ENCODE data around the gene FAM13C. TPM values are rescaled to one million over a fixed set of nuclear protein-coding genes. Genes with fewer than 3 reads are reported as not detected.

The FAM13C gene
- total and polyA plus RNA-seq, 2 of the 4 experiments (the other 2 are of a cell fraction) = 1.6 to 2.9 TPM

DNA sequence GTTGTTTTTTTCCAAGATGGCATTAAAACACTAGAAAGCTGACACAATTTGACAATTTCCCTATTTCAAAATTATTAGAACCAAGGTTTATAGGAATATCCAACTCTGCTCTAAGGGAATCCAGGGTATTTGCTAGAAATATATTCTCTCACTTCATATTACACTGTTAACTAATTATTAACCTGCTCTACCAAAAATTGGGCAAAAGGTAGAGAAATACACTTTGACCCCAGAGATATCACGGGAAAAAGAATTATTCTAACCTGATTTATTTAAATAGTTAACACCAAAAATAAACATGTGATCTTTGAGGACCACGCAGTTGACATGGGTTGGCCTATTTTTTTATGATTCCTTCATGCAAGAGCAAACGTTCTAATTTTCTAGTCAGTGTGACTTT lies 21.6 kb upstream of the FAM13C start:
- POLR2A ChIA-PET (ENCODE audit: unreplicated experiment) = no interaction called here
- no peak for ATAC-seq (ENCODE audit: low read depth)
- Histone ChIP-seq H3K18ac (ENCODE audit: low read depth, low read length) (peak overlapping the region; percentile 100), H2BK120ac (ENCODE audit: low read depth, low read length) (peak overlapping the region; percentile 88; the same call in 1 of the 2 replicates), H3K36me3 (ENCODE audit: control insufficient read depth, insufficient read depth, low read length) (no peaks in the 10 kb centered on the region), H4K5ac (ENCODE audit: low read depth, low read length) (peak overlapping the region; percentile 89; the same call in 1 of the 2 replicates), H3K4ac (ENCODE audit: low read depth, low read length) (no peak overlapping the region), H4K20me1 (ENCODE audit: insufficient read depth, low read length) (no peaks in the 10 kb centered on the region), H3K27ac (ENCODE audit: insufficient read depth, low read length) (peak overlapping the region; percentile 75; the same call in 1 of the 2 replicates), H3K27me3 (ENCODE audit: control insufficient read depth, insufficient read depth, low read length) (no peaks in the 10 kb centered on the region), H3K56ac (ENCODE audit: extremely low read depth, insufficient read depth, low read length) (no peak overlapping the region), H3K9me1 (ENCODE audit: insufficient read depth, low read length) (no peaks in the 10 kb centered on the region; the same call in 1 of the 2 replicates), H2BK5ac (ENCODE audit: low read depth, low read length, poor library complexity, severe bottlenecking) (peak overlapping the region; percentile 94), H4K91ac (ENCODE audit: insufficient read depth, low read depth, low read length) (no peak overlapping the region), H2AFZ (replicated peaks; ENCODE audit: low read length, poor library complexity) (no peak overlapping the region), H3K9ac (ENCODE audit: low read depth, low read length) (no peak overlapping the region), H3K4me2 (ENCODE audit: low read depth, low read length) (no peak overlapping the region; the same call in 1 of the 2 replicates), H2AK5ac (ENCODE audit: low read depth, low read length) (no peak overlapping the region), H3K4me1 (ENCODE audit: control insufficient read depth, insufficient read depth, low read length) (peaks cover 12% of the 10 kb centered on the region), H3K4me3 (ENCODE audit: insufficient read depth, low read depth, low read length) (no peak overlapping the region), H3K14ac (replicated peaks; ENCODE audit: low read depth, low read length) (no peak overlapping the region), H3K9me3 (ENCODE audit: control insufficient read depth, insufficient read depth, low read length) (peaks cover 7% of the 10 kb centered on the region), H2BK20ac (ENCODE audit: low read depth, low read length) (peak overlapping the region; percentile 91; the same call in 1 of the 2 replicates), H2AK9ac (replicated peaks; ENCODE audit: low read depth, low read length, poor library complexity) (no peak overlapping the region), H3K79me1 (ENCODE audit: low read depth in 1 of 2, low read length in 2 of 2) (no peaks in the 10 kb centered on the region), H3K23ac (ENCODE audit: low read depth, low read length) (no peak overlapping the region; the same call in 1 of the 2 replicates), H2BK15ac (ENCODE audit: low read depth, low read length) (no peak overlapping the region; the same call in 2 of the 3 replicates), H4K8ac (ENCODE audit: low read depth in 2 of 2, low read length in 2 of 2) (peak overlapping the region in 1 of 2 experiments; percentile 77; a peak in 1 of 4 replicates)
- intact Hi-C loops (cut with micrococcal nuclease) (no loop called here), dilution Hi-C loops (cut with HindIII; ENCODE audit: low sequenced_read_pairs, unreplicated experiment) (no loop called here), in situ Hi-C loops (cut with MboI; ENCODE audit: low sequenced_read_pairs) (no loop called here)
- no TSS peak for BruUV-seq (replicated peaks)
- WGBS, 2 experiments (ENCODE audit: extremely low coverage in 2 of 2, insufficient read length in 1 of 2) = 93% methylated on average over 2 of the region's 3 CpGs; no CpG with 5 or more reads in 1 of the 2 experiments
- CTCF ChIA-PET = no interaction called here
- no peak for TF ChIP-seq POLR2A (IDR thresholded peaks at IDR 0.05; ENCODE audit: low read depth, low read length)
- TF ChIP-seq SMC3 (IDR thresholded peaks at IDR 0.05; ENCODE audit: low read depth, low read length) = no peak
- TF ChIP-seq, protein P1, sequence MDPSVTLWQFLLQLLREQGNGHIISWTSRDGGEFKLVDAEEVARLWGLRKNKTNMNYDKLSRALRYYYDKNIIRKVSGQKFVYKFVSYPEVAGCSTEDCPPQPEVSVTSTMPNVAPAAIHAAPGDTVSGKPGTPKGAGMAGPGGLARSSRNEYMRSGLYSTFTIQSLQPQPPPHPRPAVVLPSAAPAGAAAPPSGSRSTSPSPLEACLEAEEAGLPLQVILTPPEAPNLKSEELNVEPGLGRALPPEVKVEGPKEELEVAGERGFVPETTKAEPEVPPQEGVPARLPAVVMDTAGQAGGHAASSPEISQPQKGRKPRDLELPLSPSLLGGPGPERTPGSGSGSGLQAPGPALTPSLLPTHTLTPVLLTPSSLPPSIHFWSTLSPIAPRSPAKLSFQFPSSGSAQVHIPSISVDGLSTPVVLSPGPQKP (IDR thresholded peaks at IDR 0.05; ENCODE audit: borderline replicate concordance, low read depth, low read length) = no peak
- no peak for TF ChIP-seq MAZ (IDR thresholded peaks at IDR 0.05; ENCODE audit: borderline replicate concordance, low read depth, low read length)
- TF ChIP-seq RFX5 (IDR thresholded peaks at IDR 0.05; ENCODE audit: low read depth, low read length) = no peak
- no peak for TF ChIP-seq MAFK (IDR thresholded peaks at IDR 0.05; ENCODE audit: low read depth, low read length)
- TF ChIP-seq, protein P2, sequence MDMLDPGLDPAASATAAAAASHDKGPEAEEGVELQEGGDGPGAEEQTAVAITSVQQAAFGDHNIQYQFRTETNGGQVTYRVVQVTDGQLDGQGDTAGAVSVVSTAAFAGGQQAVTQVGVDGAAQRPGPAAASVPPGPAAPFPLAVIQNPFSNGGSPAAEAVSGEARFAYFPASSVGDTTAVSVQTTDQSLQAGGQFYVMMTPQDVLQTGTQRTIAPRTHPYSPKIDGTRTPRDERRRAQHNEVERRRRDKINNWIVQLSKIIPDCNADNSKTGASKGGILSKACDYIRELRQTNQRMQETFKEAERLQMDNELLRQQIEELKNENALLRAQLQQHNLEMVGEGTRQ (IDR thresholded peaks at IDR 0.05; ENCODE audit: low read depth, low read length) = no peak
- no peak for TF ChIP-seq FOS (IDR thresholded peaks at IDR 0.05; ENCODE audit: low read depth, low read length)
- TF ChIP-seq NFE2L2 (IDR thresholded peaks at IDR 0.05; ENCODE audit: low read depth, low read length) = no peak
- no peak for TF ChIP-seq RCOR1 (IDR thresholded peaks at IDR 0.05; ENCODE audit: insufficient replicate concordance, low read length)
- TF ChIP-seq MXI1 (IDR thresholded peaks at IDR 0.05; ENCODE audit: borderline replicate concordance, low read depth, low read length) = no peak
- TF ChIP-seq CHD1 (IDR thresholded peaks at IDR 0.05; ENCODE audit: low read depth, low read length) = no peak
- no peak for TF ChIP-seq RAD21 (IDR thresholded peaks at IDR 0.05; ENCODE audit: low read length)
- TF ChIP-seq, protein P3, sequence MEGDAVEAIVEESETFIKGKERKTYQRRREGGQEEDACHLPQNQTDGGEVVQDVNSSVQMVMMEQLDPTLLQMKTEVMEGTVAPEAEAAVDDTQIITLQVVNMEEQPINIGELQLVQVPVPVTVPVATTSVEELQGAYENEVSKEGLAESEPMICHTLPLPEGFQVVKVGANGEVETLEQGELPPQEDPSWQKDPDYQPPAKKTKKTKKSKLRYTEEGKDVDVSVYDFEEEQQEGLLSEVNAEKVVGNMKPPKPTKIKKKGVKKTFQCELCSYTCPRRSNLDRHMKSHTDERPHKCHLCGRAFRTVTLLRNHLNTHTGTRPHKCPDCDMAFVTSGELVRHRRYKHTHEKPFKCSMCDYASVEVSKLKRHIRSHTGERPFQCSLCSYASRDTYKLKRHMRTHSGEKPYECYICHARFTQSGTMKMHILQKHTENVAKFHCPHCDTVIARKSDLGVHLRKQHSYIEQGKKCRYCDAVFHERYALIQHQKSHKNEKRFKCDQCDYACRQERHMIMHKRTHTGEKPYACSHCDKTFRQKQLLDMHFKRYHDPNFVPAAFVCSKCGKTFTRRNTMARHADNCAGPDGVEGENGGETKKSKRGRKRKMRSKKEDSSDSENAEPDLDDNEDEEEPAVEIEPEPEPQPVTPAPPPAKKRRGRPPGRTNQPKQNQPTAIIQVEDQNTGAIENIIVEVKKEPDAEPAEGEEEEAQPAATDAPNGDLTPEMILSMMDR (conservative IDR thresholded peaks at IDR 0.05; ENCODE audit: low read depth, low read length) = no peak
- no peak for TF ChIP-seq CEBPB (IDR thresholded peaks at IDR 0.05; ENCODE audit: low read depth, low read length)
- no peak for TF ChIP-seq BHLHE40 (IDR thresholded peaks at IDR 0.05; ENCODE audit: low read depth, low read length)
- no peak for DNase-seq
